Measurements from ENCODE around the gene GABRD. TPM values are rescaled to one million over a fixed set of nuclear protein-coding genes. Genes with fewer than 3 reads are reported as not detected.

GABRD gene
- total and polyA plus RNA-seq, 2 donors from 2014 or later: 0.63 to 1.1 TPM

- FAIRE-seq (no peak), DNase-seq (no peak)
- Histone ChIP-seq H3K9me3 (ENCODE audit: control insufficient read depth in 2 of 3, insufficient read depth in 1 of 3, low read length in 3 of 3) (no peaks in the 10 kb centered on the region), H3K4me1 (ENCODE audit: control insufficient read depth in 2 of 3, insufficient read depth in 2 of 3, low read depth in 1 of 3, low read length in 3 of 3) (no peaks in the 10 kb centered on the region), H3K4me3 (ENCODE audit: low read length in 3 of 3) (no peak overlapping the region), H3K27me3 (ENCODE audit: control insufficient read depth, insufficient read depth, low read length) (no peaks in the 10 kb centered on the region), H3K9ac (ENCODE audit: low read length in 3 of 3) (no peak overlapping the region), H3K27ac (ENCODE audit: low read depth in 2 of 2, low read length in 2 of 2) (no peak overlapping the region), H3K36me3 (ENCODE audit: control insufficient read depth in 2 of 3, insufficient read depth in 3 of 3, low read length in 3 of 3) (no peaks in the 10 kb centered on the region)
- intact Hi-C loops (cut with DNase I): no loop called here
- TF ChIP-seq CTCF (IDR thresholded peaks at IDR 0.05; ENCODE audit: borderline replicate concordance, extremely low read depth, insufficient read depth): no peak
These were observed 20.1 kb downstream of the GABRD start for GRCh38 chr1:2039251-2039650.

GRCh38 chr1:2041305-2041704 is 22.2 kb downstream of the GABRD start:
- Histone ChIP-seq H3K27me3 (ENCODE audit: control insufficient read depth, insufficient read depth, low read length) (no peaks in the 10 kb centered on the region), H3K27ac (ENCODE audit: low read depth in 2 of 2, low read length in 2 of 2) (no peak overlapping the region), H3K36me3 (ENCODE audit: control insufficient read depth in 2 of 3, insufficient read depth in 3 of 3, low read length in 3 of 3) (no peaks in the 10 kb centered on the region), H3K4me1 (ENCODE audit: control insufficient read depth in 2 of 3, insufficient read depth in 2 of 3, low read depth in 1 of 3, low read length in 3 of 3) (peaks cover 0 to 13% (median 2%) of the 10 kb centered on the region in 3 donors), H3K9ac (ENCODE audit: low read length in 3 of 3) (no peak overlapping the region), H3K9me3 (ENCODE audit: control insufficient read depth in 2 of 3, insufficient read depth in 1 of 3, low read length in 3 of 3) (no peaks in the 10 kb centered on the region), H3K4me3 (ENCODE audit: low read length in 3 of 3) (no peak overlapping the region)
- TF ChIP-seq CTCF (IDR thresholded peaks at IDR 0.05; ENCODE audit: borderline replicate concordance, extremely low read depth, insufficient read depth): no peak
- peak in 1 of 5 donors; percentile 68 for DNase-seq
- no peak for FAIRE-seq
- intact Hi-C loops (cut with DNase I): loop anchor here (10.0 kb wide), 1 partner anchor 87 kb away; no protein-coding TSS in a partner anchor

- no peaks in the 10 kb centered on the region for H3K27me3 ChIP-seq (ENCODE audit: control insufficient read depth, insufficient read depth, low read length)
- no peak overlapping the region for H3K27ac ChIP-seq (ENCODE audit: low read depth in 2 of 2, low read length in 2 of 2)
- DNase-seq: no peak
- H3K36me3 ChIP-seq (ENCODE audit: control insufficient read depth in 2 of 3, insufficient read depth in 3 of 3, low read length in 3 of 3): no peaks in the 10 kb centered on the region
- H3K9ac ChIP-seq (ENCODE audit: low read length in 3 of 3): no peak overlapping the region
- FAIRE-seq: no peak
- no peaks in the 10 kb centered on the region for H3K9me3 ChIP-seq (ENCODE audit: control insufficient read depth in 2 of 3, insufficient read depth in 1 of 3, low read length in 3 of 3)
- intact Hi-C loops (cut with DNase I): loop anchor here (10.0 kb wide), 1 partner anchor 87 kb away; no protein-coding TSS in a partner anchor
- peaks cover 0 to 13% (median 2%) of the 10 kb centered on the region in 3 donors for H3K4me1 ChIP-seq (ENCODE audit: control insufficient read depth in 2 of 3, insufficient read depth in 2 of 3, low read depth in 1 of 3, low read length in 3 of 3)
- H3K4me3 ChIP-seq (ENCODE audit: low read length in 3 of 3): no peak overlapping the region
- no peak for TF ChIP-seq CTCF (IDR thresholded peaks at IDR 0.05; ENCODE audit: borderline replicate concordance, extremely low read depth, insufficient read depth)
These were observed 22.7 kb downstream of the GABRD start for GRCh38 chr1:2041887-2042286.
